Measurements from ENCODE around the gene LGMN.
"Not testable (repeated sequence)": the region's sequence is repeated elsewhere in the genome, so short reads cannot be mapped to it uniquely, and the experiment has no call there.

The LGMN gene

DNA sequence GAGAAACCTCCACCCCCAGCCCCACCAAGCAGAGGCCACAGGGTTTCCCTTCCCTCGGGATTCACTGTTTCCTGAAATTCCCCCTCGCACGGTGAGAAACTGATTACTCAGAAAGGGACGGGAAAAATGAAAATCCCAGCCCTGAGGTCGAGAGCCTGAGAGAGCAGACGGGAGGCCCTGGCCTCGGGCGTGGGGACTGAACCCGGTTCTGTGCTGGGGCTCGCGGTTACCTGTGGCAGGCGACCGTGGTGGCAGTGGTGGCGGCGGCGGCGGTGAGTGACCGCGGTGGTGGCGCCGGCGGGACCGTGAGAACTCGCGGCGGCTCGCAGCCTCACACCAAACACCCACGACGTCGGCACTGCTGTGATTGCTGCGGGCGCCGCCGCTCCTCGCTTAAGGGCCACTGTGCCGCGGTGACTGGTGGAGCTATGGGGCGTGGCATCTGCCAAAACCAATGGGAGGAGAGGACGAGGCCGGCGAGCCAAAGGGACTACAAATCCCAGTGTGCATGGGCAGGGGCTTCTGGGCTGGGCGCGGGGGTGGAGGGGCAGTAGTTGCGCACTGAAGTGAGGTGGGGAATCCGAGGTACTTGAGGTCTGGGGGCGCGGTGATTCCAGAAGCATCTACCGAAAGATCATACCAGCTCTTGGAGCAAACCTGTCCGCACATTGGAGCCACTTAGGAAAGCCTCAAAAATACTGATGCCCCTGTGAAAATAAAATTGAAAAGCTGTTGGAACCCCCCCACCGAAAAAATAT, at the start of gene LGMN:
Gene LGMN, minus strand, starts transcription at position 369 of the 758 bp plus-strand sequence. CDS start 15,841 bp downstream, outside the sequence.
- peak; percentile 91 for DNase-seq

DNA sequence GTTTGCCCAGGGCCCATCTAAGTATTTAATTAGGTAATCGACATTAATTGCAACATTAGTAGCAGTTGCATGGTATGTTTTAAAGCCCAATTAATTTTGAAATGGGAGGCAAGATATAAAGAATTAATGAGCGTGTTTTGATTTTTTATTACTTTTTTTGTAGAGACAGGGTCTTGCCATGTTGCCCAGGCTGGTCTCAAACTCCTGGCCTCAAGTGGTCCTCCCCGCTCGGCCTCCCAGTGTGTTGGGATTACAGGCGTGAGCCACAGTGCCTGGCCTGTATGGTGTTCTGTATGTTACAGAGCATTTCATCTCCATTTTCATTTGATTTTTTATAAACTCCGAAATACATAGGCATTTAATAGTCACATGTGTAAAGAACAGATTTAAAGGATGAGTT, 46.5 kb upstream of the LGMN start:
- no peak for DNase-seq

- DNase-seq = no peak
Measured at GRCh38 chr14:92794547-92794941, 46.1 kb upstream of the LGMN start.

GRCh38 chr14:92793709-92794546, 45.5 kb upstream of the LGMN start, which contains the start of gene GOLGA5:
TSS of gene GOLGA5 (plus strand) at chr14:92794305. CDS start at chr14:92797438, 3,133 bp downstream.
- DNase-seq = peak; percentile 86

DNA sequence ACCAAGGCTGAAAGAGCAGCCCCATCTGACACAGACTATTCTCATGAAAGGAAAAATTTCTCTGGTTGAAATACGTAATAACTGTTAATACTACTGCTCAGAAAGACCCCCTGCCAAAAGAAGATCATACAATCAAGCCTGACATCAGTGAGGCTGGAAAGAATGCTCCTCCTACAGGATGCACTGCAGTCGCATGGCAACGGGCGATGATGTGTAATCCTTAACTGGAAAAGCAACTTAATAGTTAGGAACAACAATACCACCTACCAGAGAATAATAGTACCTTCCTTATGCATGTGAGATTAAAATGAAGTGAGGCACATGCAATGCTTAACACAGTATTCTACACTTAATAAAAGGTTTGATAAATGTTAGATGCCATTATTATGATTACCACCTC, 44.5 kb upstream of the LGMN start:
- no peak for DNase-seq

DNA sequence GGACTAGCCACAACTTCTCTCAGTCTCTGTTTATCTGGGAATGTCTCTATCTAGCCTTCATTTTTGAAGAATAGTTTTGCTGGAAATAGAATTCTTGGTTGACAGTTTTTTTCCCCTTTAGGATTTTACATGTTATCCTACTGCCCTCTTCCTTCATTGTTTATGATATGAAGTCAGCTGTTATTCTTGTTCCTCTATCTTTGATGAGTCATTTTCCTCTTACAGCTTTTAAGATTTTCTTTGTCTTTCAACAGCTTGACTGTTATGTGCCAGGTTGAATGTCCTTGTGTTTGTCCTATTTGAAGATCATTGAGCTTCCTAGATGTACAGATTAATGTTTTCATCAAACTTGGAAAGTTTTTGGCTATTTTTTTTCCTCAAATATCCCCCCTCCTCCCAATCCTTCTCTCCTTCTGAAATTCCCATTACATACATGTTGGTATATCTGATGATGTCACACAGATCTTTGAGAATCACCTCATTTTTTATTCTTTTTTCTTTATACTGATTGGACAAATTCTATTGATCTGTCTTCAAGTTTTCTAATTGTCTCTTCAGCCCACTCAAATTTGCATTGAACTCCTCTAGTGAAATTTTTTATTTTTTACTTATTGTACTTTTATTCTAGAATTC, 41.1 kb upstream of the LGMN start:
- DNase-seq = no peak

- DNase-seq = no peak
Measured at GRCh38 chr14:92787554-92787953, 39.1 kb upstream of the LGMN start.

DNA sequence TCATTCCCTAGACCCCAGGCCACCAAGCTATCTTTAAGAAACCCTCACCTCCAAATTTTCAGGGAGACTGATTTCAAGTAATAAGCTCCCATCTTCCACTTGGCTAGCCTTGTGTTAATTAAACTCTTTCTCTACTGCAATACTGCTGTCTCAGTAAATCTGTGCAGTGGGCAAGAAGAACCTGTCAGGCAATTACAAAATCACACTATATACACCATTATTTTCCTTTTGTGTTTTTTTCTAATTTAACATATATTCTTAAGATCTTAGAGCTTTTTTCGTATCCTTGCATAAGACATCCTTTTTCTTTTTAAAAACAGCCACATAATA, 38.0 kb upstream of the LGMN start:
- DNase-seq = no peak

DNA sequence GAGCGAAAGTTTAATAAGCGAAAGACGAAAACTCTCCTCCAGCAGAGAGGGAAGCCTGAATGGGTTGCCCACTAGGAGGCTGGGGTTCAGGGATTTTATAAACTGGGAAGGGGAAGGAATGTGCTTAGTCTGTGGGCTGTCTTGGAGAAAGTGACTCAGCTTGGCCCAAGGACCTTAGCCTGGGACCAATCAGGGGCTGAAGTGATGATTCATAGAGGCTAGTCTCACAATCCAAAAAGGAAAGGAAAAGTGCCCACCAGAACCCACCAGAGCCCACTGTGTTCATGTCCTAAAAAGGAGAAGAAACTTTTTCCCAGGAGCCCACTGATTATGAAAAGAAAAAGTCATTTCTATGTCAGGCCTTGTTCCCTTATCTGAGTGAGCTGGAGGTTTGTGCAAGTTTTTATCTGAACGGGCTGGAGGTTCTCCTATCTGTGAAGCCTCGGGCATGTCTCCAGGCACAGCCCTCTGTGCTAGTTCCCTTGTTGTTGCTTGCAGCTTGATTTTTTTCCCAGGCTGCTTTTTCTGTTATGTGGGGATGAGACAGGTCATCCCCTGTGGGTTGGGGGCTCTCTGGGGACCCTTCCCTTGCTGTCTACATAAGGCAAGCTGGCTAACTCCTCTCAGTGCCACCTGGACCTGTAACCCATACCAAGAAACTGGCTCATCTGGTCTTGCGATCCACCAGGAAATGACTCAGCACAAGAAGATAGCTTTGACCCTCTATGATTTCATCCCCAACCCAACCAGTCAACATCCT, 37.4 kb upstream of the LGMN start:
- DNase-seq = no peak

GRCh38 chr14:92783813-92784431, 35.5 kb upstream of the LGMN start:
- DNase-seq = peak; percentile 69

- DNase-seq = no peak
Measured at GRCh38 chr14:92781350-92781749, 32.9 kb upstream of the LGMN start.

GRCh38 chr14:92780444-92781232, 32.2 kb upstream of the LGMN start:
- no peak for DNase-seq

DNA sequence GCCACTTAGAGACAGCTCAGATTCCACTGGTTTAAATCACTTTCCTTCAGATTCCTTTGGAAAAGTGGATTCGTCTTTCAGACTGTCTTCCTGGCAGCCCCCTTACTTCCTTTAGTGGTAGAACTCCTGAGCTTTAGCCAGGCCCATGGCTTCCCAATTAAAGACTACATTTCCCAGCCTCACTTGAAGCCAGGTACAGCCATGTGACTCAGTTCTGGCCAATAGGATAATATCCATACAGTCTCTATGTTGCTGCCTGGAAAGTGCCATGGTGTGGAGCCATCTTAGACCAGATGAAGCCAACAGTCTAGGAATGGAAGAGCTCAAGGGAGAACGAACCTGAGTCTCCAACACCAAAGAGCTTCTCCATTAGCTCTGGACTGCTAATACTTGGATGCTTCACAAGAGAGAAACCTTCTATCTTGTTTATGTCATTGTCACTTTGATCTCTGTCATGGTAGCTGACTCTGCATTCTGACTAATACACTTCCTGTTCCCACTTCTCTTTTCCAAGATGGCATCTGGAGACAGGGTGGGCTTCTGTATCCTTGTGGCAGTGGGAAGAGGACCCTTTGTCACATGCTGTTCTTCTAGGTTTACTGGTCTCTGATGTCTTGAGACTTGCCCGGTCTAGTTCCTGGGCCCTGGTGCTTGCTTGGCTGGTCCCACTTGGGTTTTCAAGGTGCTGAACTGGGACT, 30.6 kb upstream of the LGMN start:
- DNase-seq = not testable (repeated sequence)

DNA sequence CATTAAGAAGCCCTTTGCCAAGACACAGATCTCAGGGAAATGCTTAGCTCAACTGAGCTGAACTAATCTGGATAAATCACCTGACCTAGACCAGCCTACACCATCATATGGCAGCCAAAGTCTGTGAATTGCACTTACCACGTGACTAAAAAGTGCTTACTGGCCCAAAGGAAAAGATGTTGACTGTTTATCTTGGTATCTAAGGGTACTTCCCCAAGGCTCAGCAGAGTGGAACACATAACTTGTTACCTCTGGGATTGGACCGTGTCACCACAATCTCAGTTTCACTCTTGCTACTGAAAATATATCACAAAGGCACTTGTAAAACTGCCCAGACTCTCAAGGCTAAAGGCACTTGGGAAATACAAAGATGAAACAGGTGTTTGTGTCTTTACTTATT, 26.9 kb upstream of the LGMN start:
- DNase-seq = not testable (repeated sequence)

DNA sequence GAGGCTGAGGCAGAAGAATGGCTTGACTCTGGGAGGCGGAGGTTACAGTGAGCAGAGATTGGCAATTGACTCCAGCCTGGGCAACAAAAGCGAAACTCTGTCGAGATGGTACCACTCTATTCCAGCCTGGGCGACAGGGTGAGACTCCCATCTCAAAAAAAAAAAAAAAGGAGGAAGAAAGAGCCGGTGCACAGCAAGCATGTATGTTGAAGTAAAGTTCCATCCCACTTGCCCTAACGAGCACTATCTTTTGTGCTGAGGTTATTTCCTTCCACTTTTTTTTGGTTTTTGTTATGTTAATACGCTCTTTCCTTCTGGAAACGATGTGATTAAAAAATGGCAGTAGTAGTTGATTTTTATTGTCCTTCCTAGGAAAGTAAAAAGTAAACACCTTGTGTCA, 26.1 kb upstream of the LGMN start:
- DNase-seq = no peak

DNA sequence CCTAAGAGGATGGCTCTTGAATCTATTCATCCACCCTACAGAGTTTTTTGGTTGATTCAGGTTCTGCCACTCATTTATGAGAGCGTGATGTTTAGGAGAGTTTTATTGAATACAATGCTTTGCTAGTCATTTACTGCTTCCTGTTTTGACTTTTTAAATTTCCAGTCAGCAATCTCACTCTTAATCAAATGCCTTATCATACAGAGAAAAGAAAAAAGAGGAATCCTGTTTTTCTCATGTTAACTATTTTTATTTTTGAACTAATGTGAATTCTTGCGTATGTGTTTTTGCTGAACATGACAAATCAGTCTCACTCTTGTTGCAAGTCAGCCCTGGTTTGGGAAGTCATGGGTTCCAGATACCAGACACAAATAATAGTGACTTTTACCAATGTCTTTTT, 22.1 kb upstream of the LGMN start:
- DNase-seq = no peak

GRCh38 chr14:92768795-92769194, 20.4 kb upstream of the LGMN start:
- DNase-seq = no peak

GRCh38 chr14:92768236-92768635, 19.8 kb upstream of the LGMN start:
- not testable (repeated sequence) for DNase-seq

DNA sequence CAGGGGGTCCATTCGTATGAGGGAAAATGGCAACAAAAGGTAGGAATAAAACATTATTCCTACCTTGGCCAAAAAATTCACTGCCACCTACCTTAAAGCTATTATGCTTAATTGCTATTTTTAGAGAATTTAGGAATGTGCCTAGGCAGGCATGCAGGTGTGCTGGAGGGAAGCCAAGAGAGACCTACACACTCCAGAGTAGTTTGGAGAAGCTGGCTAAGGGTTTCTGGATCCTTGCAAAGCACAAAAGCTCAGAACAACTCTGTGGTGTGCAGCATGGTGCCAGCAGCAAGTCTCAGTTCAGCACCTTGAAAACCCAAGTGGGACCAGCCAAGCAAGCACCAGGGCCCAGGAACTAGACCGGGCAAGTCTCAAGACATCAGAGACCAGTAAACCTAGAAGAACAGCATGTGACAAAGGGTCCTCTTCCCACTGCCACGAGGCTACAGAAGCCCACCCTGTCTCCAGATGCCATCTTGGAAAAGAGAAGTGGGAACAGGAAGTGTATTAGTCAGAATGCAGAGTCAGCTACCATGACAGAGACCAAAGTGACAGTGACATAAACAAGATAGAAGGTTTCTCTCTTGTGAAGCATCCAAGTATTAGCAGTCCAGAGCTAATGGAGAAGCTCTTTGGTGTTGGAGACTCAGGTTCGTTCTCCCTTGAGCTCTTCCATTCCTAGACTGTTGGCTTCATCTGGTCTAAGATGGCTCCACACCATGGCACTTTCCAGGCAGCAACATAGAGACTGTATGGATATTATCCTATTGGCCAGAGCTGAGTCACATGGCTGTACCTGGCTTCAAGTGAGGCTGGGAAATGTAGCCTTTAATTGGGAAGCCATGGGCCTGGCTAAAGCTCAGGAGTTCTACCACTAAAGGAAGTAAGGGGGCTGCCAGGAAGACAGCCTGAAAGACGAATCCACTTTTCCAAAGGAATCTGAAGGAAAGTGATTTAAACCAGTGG, 15.5 kb upstream of the LGMN start:
- not testable (repeated sequence) for DNase-seq

- no peak for DNase-seq
Measured at GRCh38 chr14:92760524-92760805, 12.0 kb upstream of the LGMN start.
